GM10248 (cell line): Measurements from ENCODE around the gene NELL1.

Experiments
- CTCF ChIA-PET: fragments of 300-600 bp; sonication (Branson Sonifier 250); formaldehyde crosslinking; extraction: SDS; loops from one replicate; lab custom pipeline; 2021; ENCODE audit warnings: antibody characterized with exemption; lab: Yijun Ruan, JAX
- POLR2A ChIA-PET: fragments of 350-650 bp; sonication (Branson Sonifier 250); formaldehyde crosslinking; extraction: SDS; loops from one replicate; lab custom pipeline; 2020; ENCODE audit warnings: antibody characterized with exemption; lab: Yijun Ruan, JAX
- DNase-seq: peaks from one replicate; pipeline ENCODE4 v3.0.0; 2012; ENCODE audit errors: extremely low spot score
- TF ChIP-seq, protein P1 (sequence below): IDR thresholded peaks from 2 replicates; pipeline ENCODE4 v1.5.1; 2012; ENCODE audit warnings: mild to moderate bottlenecking, low read depth; ENCODE audit errors: extremely low read depth, missing control alignments, control extremely low read depth

Gene NELL1

GRCh38 chr11:21059879-21060278, 390.5 kb downstream of the NELL1 start:
- TF ChIP-seq, protein P1, sequence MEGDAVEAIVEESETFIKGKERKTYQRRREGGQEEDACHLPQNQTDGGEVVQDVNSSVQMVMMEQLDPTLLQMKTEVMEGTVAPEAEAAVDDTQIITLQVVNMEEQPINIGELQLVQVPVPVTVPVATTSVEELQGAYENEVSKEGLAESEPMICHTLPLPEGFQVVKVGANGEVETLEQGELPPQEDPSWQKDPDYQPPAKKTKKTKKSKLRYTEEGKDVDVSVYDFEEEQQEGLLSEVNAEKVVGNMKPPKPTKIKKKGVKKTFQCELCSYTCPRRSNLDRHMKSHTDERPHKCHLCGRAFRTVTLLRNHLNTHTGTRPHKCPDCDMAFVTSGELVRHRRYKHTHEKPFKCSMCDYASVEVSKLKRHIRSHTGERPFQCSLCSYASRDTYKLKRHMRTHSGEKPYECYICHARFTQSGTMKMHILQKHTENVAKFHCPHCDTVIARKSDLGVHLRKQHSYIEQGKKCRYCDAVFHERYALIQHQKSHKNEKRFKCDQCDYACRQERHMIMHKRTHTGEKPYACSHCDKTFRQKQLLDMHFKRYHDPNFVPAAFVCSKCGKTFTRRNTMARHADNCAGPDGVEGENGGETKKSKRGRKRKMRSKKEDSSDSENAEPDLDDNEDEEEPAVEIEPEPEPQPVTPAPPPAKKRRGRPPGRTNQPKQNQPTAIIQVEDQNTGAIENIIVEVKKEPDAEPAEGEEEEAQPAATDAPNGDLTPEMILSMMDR = no peak
- POLR2A ChIA-PET = no interaction called here
- CTCF ChIA-PET = interaction anchor here (0.9 to 1.6 kb wide), 4 partner anchors 9 to 32 kb away, joined by 3 to 4 read pairs (median 3); no protein-coding TSS in a partner anchor
- DNase-seq = no peak

DNA sequence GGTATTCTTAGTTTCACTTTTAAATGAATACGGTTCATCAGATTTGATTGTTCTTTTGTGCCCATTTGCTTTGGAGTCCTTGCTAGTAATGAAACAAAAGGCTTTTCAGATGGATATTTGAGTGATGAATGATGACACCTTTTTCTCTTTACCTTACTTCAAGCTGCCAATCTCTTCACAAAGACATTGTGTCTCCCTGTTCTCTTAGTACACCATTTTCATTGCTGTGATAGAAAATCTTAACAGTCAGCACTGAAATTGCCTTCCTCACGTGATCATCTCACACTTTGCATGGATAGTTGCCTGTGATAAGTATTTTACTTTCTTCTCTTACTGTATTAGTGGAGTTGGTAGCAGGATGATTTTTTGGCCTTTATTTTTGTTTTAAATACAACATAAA, 396.6 kb downstream of the NELL1 start:
- TF ChIP-seq, protein P1 = no peak
- CTCF ChIA-PET = no interaction called here
- no peak for DNase-seq
- POLR2A ChIA-PET = no interaction called here

GRCh38 chr11:21068886-21069285, 399.5 kb downstream of the NELL1 start:
- DNase-seq = no peak
- TF ChIP-seq, protein P1 = no peak
- ChIA-PET POLR2A (no interaction called here), CTCF (interaction anchor here (1.2 kb wide), 1 partner anchor 9 kb away, joined by 3 read pairs; no protein-coding TSS in a partner anchor)

DNA sequence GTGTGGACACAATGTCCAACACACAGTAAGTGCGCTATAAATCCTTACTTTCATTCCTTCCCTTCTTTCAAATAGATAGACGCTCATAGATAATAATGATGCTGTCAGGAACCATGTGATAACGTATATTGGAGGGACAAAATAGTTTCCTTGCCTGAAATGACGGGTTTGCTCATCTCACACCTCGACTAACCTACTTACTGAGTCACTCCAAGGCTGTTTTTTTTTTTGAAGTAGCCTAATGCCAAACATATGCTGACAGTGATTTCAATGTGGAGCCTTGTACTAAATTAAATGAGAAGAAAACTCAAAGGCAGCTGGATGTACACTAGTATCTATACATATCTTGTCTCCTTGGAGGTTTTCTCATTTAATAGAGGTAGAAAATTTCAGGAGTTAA, 400.5 kb downstream of the NELL1 start:
- ChIA-PET POLR2A (no interaction called here), CTCF (interaction anchor here (1.2 kb wide), 1 partner anchor 10 kb away, joined by 3 read pairs; no protein-coding TSS in a partner anchor)
- TF ChIP-seq, protein P1 = no peak
- DNase-seq = no peak

DNA sequence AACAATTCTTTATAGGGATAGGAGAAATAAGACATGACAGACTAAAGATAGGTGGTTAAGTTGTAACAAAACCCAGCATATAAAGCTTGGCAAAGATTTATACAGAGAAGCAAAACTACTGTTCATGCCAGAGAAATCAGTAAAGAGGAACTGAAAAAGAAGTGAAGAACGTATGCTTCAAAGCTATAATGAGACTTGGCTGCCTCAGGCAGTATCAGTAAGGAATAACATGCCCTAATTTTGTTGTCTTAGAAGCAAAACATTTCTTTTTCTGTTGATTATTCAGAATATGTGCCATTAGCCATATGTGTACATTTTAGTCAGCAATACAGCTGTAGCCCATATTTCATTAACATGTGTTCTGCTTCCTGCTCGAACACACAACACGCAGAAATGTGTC, 403.2 kb downstream of the NELL1 start:
- TF ChIP-seq, protein P1 = no peak
- POLR2A ChIA-PET = no interaction called here
- DNase-seq = peak; percentile 5
- CTCF ChIA-PET = interaction anchor here (1.0 to 1.3 kb wide), 2 partner anchors 10 to 333 kb away, joined by 3 to 5 read pairs; no protein-coding TSS in a partner anchor

GRCh38 chr11:21082853-21083252, 413.5 kb downstream of the NELL1 start:
- POLR2A ChIA-PET = no interaction called here
- TF ChIP-seq, protein P1 = no peak
- CTCF ChIA-PET = no interaction called here
- no peak for DNase-seq
